ENCODE measurements around the gene BTBD2.

- no peak for TF ChIP-seq CTCF (IDR thresholded peaks at IDR 0.05)
- TF ChIP-seq ZFX (IDR thresholded peaks at IDR 0.05; ENCODE audit: borderline replicate concordance) = no peak
Observed at GRCh38 chr19:2061495-2062388, 46.2 kb upstream of the BTBD2 start.

All from 22Rv1 (cell line).